GM21423 (cell line): ENCODE data around the gene FAM83E.
"Not testable (repeated sequence)": the region's sequence is repeated elsewhere in the genome, so short reads cannot be mapped to it uniquely, and the experiment has no call there.

Source experiments
- ATAC-seq: cut with Tn5 transposase; IDR thresholded peaks from one replicate; pipeline ENCODE4 v1.9.1; 2021; ENCODE audit warnings: mild to moderate bottlenecking, moderate library complexity; ENCODE audit not compliant: unreplicated experiment

The FAM83E gene

GRCh38 chr19:48578891-48579290, 36.0 kb downstream of the FAM83E start:
- no peak for ATAC-seq

- not testable (repeated sequence) for ATAC-seq
Observed at GRCh38 chr19:48577908-48578307, 37.0 kb downstream of the FAM83E start.

- no peak for ATAC-seq
Observed at GRCh38 chr19:48575931-48576622, 38.8 kb downstream of the FAM83E start.

- ATAC-seq, result no peak
Observed at GRCh38 chr19:48573163-48573505, 41.7 kb downstream of the FAM83E start.

- no peak for ATAC-seq
Observed at GRCh38 chr19:48571378-48572162, 43.3 kb downstream of the FAM83E start.

- no peak for ATAC-seq
Observed at GRCh38 chr19:48569814-48570213, 45.1 kb downstream of the FAM83E start.

GRCh38 chr19:48568345-48568886, 46.5 kb downstream of the FAM83E start:
- no peak for ATAC-seq

- no peak for ATAC-seq
Observed at GRCh38 chr19:48565090-48565489, 49.8 kb downstream of the FAM83E start.
